HEK293T (cell line): ENCODE measurements around the gene PRKCE.

Source experiments
- ARNT ChIP-seq: fragments of 450-650 bp; IDR thresholded peaks from 2 replicates; pipeline ENCODE4 v1.6.1; 2017; ENCODE audit warnings: mild to moderate bottlenecking
- BHLHE40 ChIP-seq: fragments of 450-650 bp; IDR thresholded peaks from 2 replicates; pipeline ENCODE4 v1.6.1; 2016; ENCODE audit warnings: mild to moderate bottlenecking, moderate library complexity, borderline replicate concordance
- ELF4 ChIP-seq: fragments of 450-650 bp; IDR thresholded peaks from 2 replicates; pipeline ENCODE4 v1.6.1; 2017; ENCODE audit warnings: antibody characterized with exemption
- FOXA1 ChIP-seq: fragments of 450-650 bp; IDR thresholded peaks from 2 replicates; pipeline ENCODE4 v1.6.1; 2016; ENCODE audit warnings: mild to moderate bottlenecking

- TF ChIP-seq FOXA1: no peak
- TF ChIP-seq ARNT: no peak
- no peak for TF ChIP-seq BHLHE40
- no peak for TF ChIP-seq ELF4
Observed at GRCh38 chr2:45925636-45926366, 274.3 kb downstream of the PRKCE start.
